Neural progenitor cell (in vitro differentiated cells): ENCODE data around the gene GLIS1. TPM values are rescaled to one million over a fixed set of nuclear protein-coding genes. Genes with fewer than 3 reads are reported as not detected.
A peak's percentile ranks its signal among the peaks of the same experiment; 100 is the strongest.

Source experiments
- DNase-seq: peaks from one replicate; pipeline ENCODE4 v3.0.0-alpha.2; 2016; ENCODE audit warnings: low spot score
- H2AFZ ChIP-seq: fragments of 200-600 bp; sonication (generic); replicated peaks from 2 replicates; pipeline ENCODE4 v1.6.1; 2016; ENCODE audit warnings: antibody characterized with exemption
- H3F3A ChIP-seq: fragments of 200-600 bp; sonication (generic); 2 replicates; pipeline ENCODE4 v1.6.1; 2016; ENCODE audit warnings: antibody characterized with exemption, low read depth
- H3K27ac ChIP-seq: fragments of 200-600 bp; sonication (generic); 2 replicates; pipeline ENCODE4 v1.5.1; 2016; ENCODE audit warnings: mild to moderate bottlenecking
- H3K27me3 ChIP-seq: fragments of 200-600 bp; sonication (generic); 2 replicates; pipeline ENCODE4 v1.6.1; 2016; ENCODE audit warnings: mild to moderate bottlenecking, moderate library complexity
- H3K36me3 ChIP-seq: fragments of 200-600 bp; sonication (generic); 2 replicates; pipeline ENCODE4 v1.5.1; 2016
- H3K4me1 ChIP-seq: fragments of 200-600 bp; sonication (generic); 2 replicates; pipeline ENCODE4 v1.6.1; 2016; ENCODE audit warnings: mixed run types
- H3K4me2 ChIP-seq: fragments of 200-600 bp; sonication (generic); 2 replicates; pipeline ENCODE4 v1.6.1; 2016
- H3K4me3 ChIP-seq: fragments of 200-600 bp; sonication (generic); 2 replicates; pipeline ENCODE4 v1.5.1; 2016
- H3K79me2 ChIP-seq: fragments of 200-600 bp; sonication (generic); 2 replicates; pipeline ENCODE4 v1.6.1; 2016; ENCODE audit warnings: low read depth
- H3K9ac ChIP-seq: fragments of 200-600 bp; sonication (generic); 2 replicates; pipeline ENCODE4 v1.6.1; 2016
- H3K9me3 ChIP-seq: fragments of 200-600 bp; sonication (generic); 2 replicates; pipeline ENCODE4 v1.5.1; 2016; ENCODE audit warnings: low read depth
- H4K20me1 ChIP-seq: fragments of 200-600 bp; sonication (generic); 2 replicates; pipeline ENCODE4 v1.6.1; 2016; ENCODE audit warnings: low read depth
- H3K27ac Mint-ChIP-seq: 3 replicates; pipeline ENCODE4 v1.8.0; 2021; ENCODE audit warnings: mixed read lengths
- H3K27me3 Mint-ChIP-seq: 2 replicates; pipeline ENCODE4 v1.8.0; 2022; ENCODE audit warnings: low read depth, mild to moderate bottlenecking, inconsistent platforms, moderate library complexity, mixed read lengths; ENCODE audit not compliant: insufficient read depth
- H3K36me3 Mint-ChIP-seq: 3 replicates; pipeline ENCODE4 v1.8.0; 2021; ENCODE audit warnings: mixed read lengths
- H3K4me1 Mint-ChIP-seq: 3 replicates; pipeline ENCODE4 v1.8.0; 2021; ENCODE audit warnings: mixed read lengths
- H3K4me3 Mint-ChIP-seq: 3 replicates; pipeline ENCODE4 v1.8.0; 2021; ENCODE audit warnings: mild to moderate bottlenecking, moderate library complexity, mixed read lengths
- H3K9me3 Mint-ChIP-seq: 3 replicates; pipeline ENCODE4 v1.8.0; 2020; ENCODE audit warnings: mixed read lengths
- CTCF ChIP-seq: fragments of 200-600 bp; sonication (generic); IDR thresholded peaks from 2 replicates; pipeline ENCODE4 v1.5.1; 2017; ENCODE audit warnings: antibody characterized with exemption, mild to moderate bottlenecking
- EZH2 ChIP-seq: fragments of 200-600 bp; sonication (generic); IDR thresholded peaks from 2 replicates; pipeline ENCODE4 v1.6.1; 2017; ENCODE audit warnings: antibody characterized with exemption, mild to moderate bottlenecking, moderate library complexity
- EZH2phosphoT487 ChIP-seq: fragments of 200-600 bp; sonication (generic); IDR thresholded peaks from 2 replicates; pipeline ENCODE4 v1.6.1; 2017; ENCODE audit warnings: antibody characterized with exemption
- total RNA-seq: library from RNA; depleted of rRNA; stranded (reverse); fragments of >200 nt; gene quantifications from 2 replicates; pipeline ENCODE4 v1.2.3, GENCODE V29; 2015; ENCODE audit warnings: low replicate concordance

Gene GLIS1
- total RNA-seq, 1 donor from 2014 or later: not detected

GRCh38 chr1:53706356-53706755 lies 32.6 kb downstream of the GLIS1 start:
- Histone ChIP-seq H3K79me2 (no peaks in the 10 kb centered on the region), H2AFZ (no peak overlapping the region), H3K9ac (no peak overlapping the region), H3F3A (peaks cover 12% of the 10 kb centered on the region), H3K4me2 (no peak overlapping the region), H3K27ac (no peak overlapping the region), H3K9me3 (no peaks in the 10 kb centered on the region), H3K4me1 (peaks cover 8% of the 10 kb centered on the region), H3K27me3 (peaks cover 7% of the 10 kb centered on the region), H3K36me3 (no peaks in the 10 kb centered on the region), H3K4me3 (no peak overlapping the region), H4K20me1 (no peaks in the 10 kb centered on the region)
- peaks cover 11% of the 10 kb centered on the region for H3K27me3 Mint-ChIP-seq
- TF ChIP-seq EZH2phosphoT487: no peak
- TF ChIP-seq CTCF: no peak
- no peak for TF ChIP-seq EZH2
- no peak for DNase-seq
- no peaks in the 10 kb centered on the region for H3K9me3 Mint-ChIP-seq
- no peak overlapping the region for H3K27ac Mint-ChIP-seq
- H3K36me3 Mint-ChIP-seq: no peaks in the 10 kb centered on the region
- peaks cover 27% of the 10 kb centered on the region for H3K4me1 Mint-ChIP-seq
- no peak overlapping the region for H3K4me3 Mint-ChIP-seq

- Histone ChIP-seq H3K27ac (no peak overlapping the region), H3F3A (peaks cover 12% of the 10 kb centered on the region), H3K4me1 (peaks cover 8% of the 10 kb centered on the region), H3K9ac (no peak overlapping the region), H3K36me3 (no peaks in the 10 kb centered on the region), H4K20me1 (no peaks in the 10 kb centered on the region), H2AFZ (no peak overlapping the region), H3K79me2 (no peaks in the 10 kb centered on the region), H3K4me3 (no peak overlapping the region), H3K27me3 (peaks cover 7% of the 10 kb centered on the region), H3K4me2 (no peak overlapping the region), H3K9me3 (no peaks in the 10 kb centered on the region)
- Mint-ChIP-seq H3K36me3 (no peaks in the 10 kb centered on the region), H3K27me3 (peaks cover 10% of the 10 kb centered on the region), H3K4me1 (peaks cover 22% of the 10 kb centered on the region), H3K4me3 (no peak overlapping the region), H3K9me3 (no peaks in the 10 kb centered on the region), H3K27ac (peak overlapping the region; percentile 33)
- TF ChIP-seq EZH2phosphoT487 (no peak), EZH2 (no peak), CTCF (no peak)
- no peak for DNase-seq
Measured at GRCh38 chr1:53705446-53706096, 33.4 kb downstream of the GLIS1 start.

- Mint-ChIP-seq H3K4me3 (no peak overlapping the region), H3K4me1 (peaks cover 22% of the 10 kb centered on the region), H3K27me3 (peaks cover 13% of the 10 kb centered on the region), H3K36me3 (no peaks in the 10 kb centered on the region), H3K9me3 (no peaks in the 10 kb centered on the region), H3K27ac (peak overlapping the region; percentile 33)
- Histone ChIP-seq H3K27me3 (peaks cover 7% of the 10 kb centered on the region), H3K79me2 (no peaks in the 10 kb centered on the region), H3K9ac (no peak overlapping the region), H3F3A (peaks cover 12% of the 10 kb centered on the region), H3K27ac (no peak overlapping the region), H3K36me3 (no peaks in the 10 kb centered on the region), H2AFZ (no peak overlapping the region), H4K20me1 (no peaks in the 10 kb centered on the region), H3K9me3 (no peaks in the 10 kb centered on the region), H3K4me3 (no peak overlapping the region), H3K4me1 (peaks cover 8% of the 10 kb centered on the region), H3K4me2 (no peak overlapping the region)
- DNase-seq: no peak
- no peak for TF ChIP-seq EZH2phosphoT487
- TF ChIP-seq CTCF: no peak
- TF ChIP-seq EZH2: no peak
Measured at GRCh38 chr1:53704804-53705445, 34.0 kb downstream of the GLIS1 start.
